ENCODE data around the gene XK. TPM values are rescaled to one million over a fixed set of nuclear protein-coding genes. Genes with fewer than 3 reads are reported as not detected.
"Not testable (repeated sequence)": the region's sequence is repeated elsewhere in the genome, so short reads cannot be mapped to it uniquely, and the experiment has no call there.

Gene XK
- total and polyA plus RNA-seq, 10 donors: 0.09 to 6.5 (median 1.0) TPM

GRCh38 chrX:37641859-37642258, 43.7 kb upstream of the XK start:
- intact Hi-C loops (cut with DNase I; ENCODE audit: low total_unique reads): no loop called here
- H3K4me1 ChIP-seq: no peaks in the 10 kb centered on the region
- WGBS, 5 donors: 37 to 75% (median 58%) methylated on average over 3 of the region's 3 CpGs
- TF ChIP-seq, protein P1, sequence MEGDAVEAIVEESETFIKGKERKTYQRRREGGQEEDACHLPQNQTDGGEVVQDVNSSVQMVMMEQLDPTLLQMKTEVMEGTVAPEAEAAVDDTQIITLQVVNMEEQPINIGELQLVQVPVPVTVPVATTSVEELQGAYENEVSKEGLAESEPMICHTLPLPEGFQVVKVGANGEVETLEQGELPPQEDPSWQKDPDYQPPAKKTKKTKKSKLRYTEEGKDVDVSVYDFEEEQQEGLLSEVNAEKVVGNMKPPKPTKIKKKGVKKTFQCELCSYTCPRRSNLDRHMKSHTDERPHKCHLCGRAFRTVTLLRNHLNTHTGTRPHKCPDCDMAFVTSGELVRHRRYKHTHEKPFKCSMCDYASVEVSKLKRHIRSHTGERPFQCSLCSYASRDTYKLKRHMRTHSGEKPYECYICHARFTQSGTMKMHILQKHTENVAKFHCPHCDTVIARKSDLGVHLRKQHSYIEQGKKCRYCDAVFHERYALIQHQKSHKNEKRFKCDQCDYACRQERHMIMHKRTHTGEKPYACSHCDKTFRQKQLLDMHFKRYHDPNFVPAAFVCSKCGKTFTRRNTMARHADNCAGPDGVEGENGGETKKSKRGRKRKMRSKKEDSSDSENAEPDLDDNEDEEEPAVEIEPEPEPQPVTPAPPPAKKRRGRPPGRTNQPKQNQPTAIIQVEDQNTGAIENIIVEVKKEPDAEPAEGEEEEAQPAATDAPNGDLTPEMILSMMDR (IDR thresholded peaks at IDR 0.05 in 8 of 11, conservative IDR thresholded peaks at IDR 0.05 in 3 of 11): no peak
- TF ChIP-seq POLR2A (IDR thresholded peaks at IDR 0.05) (no peak), POLR2AphosphoS5 (IDR thresholded peaks at IDR 0.05) (no peak)
- no peaks in the 10 kb centered on the region for H3K27me3 ChIP-seq (replicated peaks in 1 of 7)
- no peaks in the 10 kb centered on the region for H3K9me3 ChIP-seq
- no peak overlapping the region for H3K27ac ChIP-seq
- no peaks in the 10 kb centered on the region for H3K36me3 ChIP-seq
- H3K4me3 ChIP-seq: no peak overlapping the region
- DNase-seq: no peak

- intact Hi-C loops (cut with DNase I; ENCODE audit: low total_unique reads): no loop called here
- Histone ChIP-seq H3K9me3 (no peaks in the 10 kb centered on the region), H3K36me3 (no peaks in the 10 kb centered on the region), H3K4me1 (no peaks in the 10 kb centered on the region), H3K4me3 (no peak overlapping the region), H3K27ac (no peak overlapping the region), H3K27me3 (replicated peaks in 1 of 7) (no peaks in the 10 kb centered on the region)
- TF ChIP-seq POLR2AphosphoS5 (IDR thresholded peaks at IDR 0.05) (no peak), POLR2A (IDR thresholded peaks at IDR 0.05) (no peak)
- TF ChIP-seq, protein P1 (IDR thresholded peaks at IDR 0.05 in 8 of 11, conservative IDR thresholded peaks at IDR 0.05 in 3 of 11): no peak
- no peak for DNase-seq
- 56 to 78% (median 57%) methylated on average over 6 of the region's 6 CpGs for WGBS, 5 donors
Measured at GRCh38 chrX:37644381-37645305, 40.9 kb upstream of the XK start.

GRCh38 chrX:37646254-37646653, 39.3 kb upstream of the XK start:
- H3K27me3 ChIP-seq (replicated peaks in 1 of 7): no peaks in the 10 kb centered on the region
- H3K9me3 ChIP-seq: peaks cover 0 to 4% (median 0%) of the 10 kb centered on the region in 8 donors
- no peaks in the 10 kb centered on the region for H3K4me1 ChIP-seq
- no peaks in the 10 kb centered on the region for H3K36me3 ChIP-seq
- DNase-seq: no peak
- H3K27ac ChIP-seq: no peak overlapping the region
- TF ChIP-seq POLR2AphosphoS5 (IDR thresholded peaks at IDR 0.05): no peak
- TF ChIP-seq, protein P1 (IDR thresholded peaks at IDR 0.05 in 8 of 11, conservative IDR thresholded peaks at IDR 0.05 in 3 of 11): peak in 1 of 11 experiments; percentile 20
- intact Hi-C loops (cut with DNase I; ENCODE audit: low total_unique reads): no loop called here
- H3K4me3 ChIP-seq: no peak overlapping the region

DNA sequence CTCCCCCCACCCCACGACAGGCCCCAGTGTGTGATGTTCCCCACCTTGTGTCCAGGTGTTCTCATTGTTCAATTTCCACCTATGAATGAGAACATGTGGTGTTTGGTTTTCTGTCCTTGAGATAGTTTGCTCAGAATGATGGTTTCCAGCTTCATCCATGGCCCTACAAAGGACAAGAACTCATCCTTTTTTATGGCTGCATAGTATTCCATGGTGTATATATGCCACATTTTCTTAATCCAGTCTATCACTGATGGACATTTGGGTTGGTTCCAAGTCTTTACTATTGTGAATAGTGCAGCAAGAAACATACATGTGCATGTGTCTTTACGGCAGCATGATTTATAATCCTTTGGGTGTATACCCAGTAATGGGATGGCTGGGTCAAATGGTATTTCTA, 34.7 kb upstream of the XK start:
- intact Hi-C loops (cut with DNase I; ENCODE audit: low total_unique reads); H3K27me3 ChIP-seq (replicated peaks in 1 of 7); H3K4me3 ChIP-seq; H3K36me3 ChIP-seq; H3K27ac ChIP-seq; H3K9me3 ChIP-seq; H3K4me1 ChIP-seq; DNase-seq: not testable (repeated sequence)
- WGBS, 5 donors: 76 to 93% (median 91%) methylated on average over 2 of the region's 2 CpGs

All from spleen (tissue), 11 donors.